Astrocyte (in vitro differentiated cells and primary cell): ENCODE results near the gene C17orf67. TPM values are rescaled to one million over a fixed set of nuclear protein-coding genes. Genes with fewer than 3 reads are reported as not detected.

ENCODE experiments used
- DNase-seq: peaks from one replicate; pipeline ENCODE4 v3.0.0-alpha.2; 2010; ENCODE audit warnings: low read depth
- FAIRE-seq: peaks from 2 replicates; lab custom pipeline; 2011; peaks lifted over from hg19 to GRCh38; lab: Jason Lieb, UNC
- H2AFZ ChIP-seq: 2 replicates; pipeline ENCODE4 v1.6.0; 2012; ENCODE audit warnings: low read depth, low read length, inconsistent platforms
- H3K27ac ChIP-seq: 2 replicates; pipeline ENCODE4 v1.5.1; 2011; ENCODE audit warnings: low read depth, low read length, inconsistent platforms
- H3K27me3 ChIP-seq: 2 replicates; pipeline ENCODE4 v1.6.0; 2011; ENCODE audit warnings: low read length, inconsistent platforms; ENCODE audit not compliant: insufficient read depth
- H3K36me3 ChIP-seq: 2 replicates; pipeline ENCODE4 v1.5.1; 2011; ENCODE audit warnings: low read length, inconsistent platforms; ENCODE audit not compliant: insufficient read depth
- H3K4me1 ChIP-seq: 2 replicates; pipeline ENCODE4 v1.5.1; 2011; ENCODE audit warnings: low read length, inconsistent platforms; ENCODE audit not compliant: insufficient read depth
- H3K4me2 ChIP-seq: 2 replicates; pipeline ENCODE4 v1.6.0; 2012; ENCODE audit warnings: low read length, inconsistent platforms
- H3K4me3 ChIP-seq: 2 replicates; pipeline ENCODE4 v1.5.1; 2011; ENCODE audit warnings: low read depth, mild to moderate bottlenecking, low read length, inconsistent platforms; ENCODE audit not compliant: insufficient read depth
- H3K79me2 ChIP-seq: 2 replicates; pipeline ENCODE4 v1.6.0; 2012; ENCODE audit warnings: mild to moderate bottlenecking, low read length, inconsistent platforms; ENCODE audit not compliant: insufficient read depth
- H3K9ac ChIP-seq: 2 replicates; pipeline ENCODE4 v1.6.0; 2012; ENCODE audit warnings: mild to moderate bottlenecking, low read length, inconsistent platforms
- H3K9me3 ChIP-seq: 2 replicates; pipeline ENCODE4 v1.5.1; 2012; ENCODE audit warnings: low read depth, mild to moderate bottlenecking, low read length, inconsistent platforms; ENCODE audit not compliant: insufficient read depth
- H4K20me1 ChIP-seq: 2 replicates; pipeline ENCODE4 v1.6.0; 2012; ENCODE audit warnings: low read length, inconsistent platforms; ENCODE audit not compliant: insufficient read depth
- H3K27ac Mint-ChIP-seq: one replicate; pipeline ENCODE4 v1.8.0; 2021; ENCODE audit warnings: mild to moderate bottlenecking, mixed read lengths; ENCODE audit not compliant: unreplicated experiment
- H3K27me3 Mint-ChIP-seq: one replicate; pipeline ENCODE4 v1.8.0; 2021; ENCODE audit warnings: low read depth, mixed read lengths; ENCODE audit not compliant: unreplicated experiment
- H3K36me3 Mint-ChIP-seq: one replicate; pipeline ENCODE4 v1.8.0; 2021; ENCODE audit warnings: low read depth, mixed read lengths; ENCODE audit not compliant: unreplicated experiment
- H3K4me1 Mint-ChIP-seq: one replicate; pipeline ENCODE4 v1.8.0; 2021; ENCODE audit warnings: low read depth, mixed read lengths; ENCODE audit not compliant: unreplicated experiment
- H3K4me3 Mint-ChIP-seq: one replicate; pipeline ENCODE4 v1.8.0; 2021; ENCODE audit warnings: mild to moderate bottlenecking, moderate library complexity, mixed read lengths; ENCODE audit not compliant: unreplicated experiment
- H3K9me3 Mint-ChIP-seq: one replicate; pipeline ENCODE4 v1.8.0; 2021; ENCODE audit warnings: mild to moderate bottlenecking, mixed read lengths; ENCODE audit not compliant: unreplicated experiment
- EZH2 ChIP-seq: IDR thresholded peaks from 2 replicates; pipeline ENCODE4 v1.6.1; 2012; ENCODE audit warnings: mild to moderate bottlenecking, low read length, inconsistent platforms; ENCODE audit not compliant: insufficient read depth
- total RNA-seq: library from RNA; stranded (reverse); gene quantifications from 2 replicates; pipeline ENCODE4 v1.2.1, GENCODE V29; 2021
- TF ChIP-seq, protein P1 (sequence below): IDR thresholded peaks from 2 replicates; pipeline ENCODE4 v1.5.1; 2011; ENCODE audit warnings: low read depth, mild to moderate bottlenecking, inconsistent platforms, low read length, moderate library complexity; ENCODE audit not compliant: insufficient read depth

C17orf67 gene
- total RNA-seq, 1 donor from 2014 or later = 2.8 TPM

DNA sequence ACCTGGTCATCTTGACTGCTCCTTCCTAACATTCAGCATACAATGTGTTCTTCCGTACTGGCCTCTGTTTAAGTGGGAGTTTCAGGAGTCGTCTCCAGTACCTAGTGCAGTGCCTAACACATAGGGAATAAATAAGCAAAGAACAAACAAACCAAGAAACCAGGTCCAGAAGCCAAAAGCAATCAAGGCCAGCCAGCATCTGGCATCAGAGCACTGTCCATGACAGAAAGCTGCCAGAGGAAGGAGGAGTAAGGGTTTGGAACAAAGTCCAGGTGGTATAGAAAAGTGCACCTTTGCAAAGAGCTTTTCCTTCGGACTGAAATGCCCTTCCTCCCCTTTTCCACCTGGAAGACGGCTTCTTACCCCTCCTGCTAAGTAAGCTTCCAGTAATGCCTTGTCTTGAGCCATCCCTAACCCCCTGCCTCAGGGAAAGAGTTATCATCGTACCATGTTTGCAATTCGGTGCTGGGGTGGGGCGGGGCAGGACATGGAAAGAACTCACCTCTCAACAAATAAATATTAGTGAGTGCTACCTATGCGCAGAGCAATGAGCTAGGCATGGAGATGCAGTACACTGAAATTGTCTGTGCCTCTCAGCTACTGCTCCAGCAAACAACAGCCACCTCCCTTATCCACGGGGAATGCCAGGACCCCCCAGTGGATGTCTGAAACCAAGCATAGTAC, 47.6 kb downstream of the C17orf67 start:
- H4K20me1 ChIP-seq = no peaks in the 10 kb centered on the region
- Mint-ChIP-seq H3K4me1 (peaks cover 22% of the 10 kb centered on the region), H3K27ac (peak overlapping the region; percentile 74), H3K9me3 (peaks cover 3% of the 10 kb centered on the region), H3K4me3 (no peak overlapping the region), H3K27me3 (peaks cover 1% of the 10 kb centered on the region), H3K36me3 (no peaks in the 10 kb centered on the region)
- no peaks in the 10 kb centered on the region for H3K9me3 ChIP-seq
- no peak overlapping the region for H3K27ac ChIP-seq
- no peak overlapping the region for H3K9ac ChIP-seq
- DNase-seq (no peak), FAIRE-seq (no peak)
- no peaks in the 10 kb centered on the region for H3K36me3 ChIP-seq
- H2AFZ ChIP-seq = no peak overlapping the region
- peaks cover 22% of the 10 kb centered on the region for H3K27me3 ChIP-seq
- peak overlapping the region; percentile 44 for H3K4me2 ChIP-seq
- no peak overlapping the region for H3K4me3 ChIP-seq
- H3K4me1 ChIP-seq = peaks cover 23% of the 10 kb centered on the region
- no peak for TF ChIP-seq EZH2
- TF ChIP-seq, protein P1, sequence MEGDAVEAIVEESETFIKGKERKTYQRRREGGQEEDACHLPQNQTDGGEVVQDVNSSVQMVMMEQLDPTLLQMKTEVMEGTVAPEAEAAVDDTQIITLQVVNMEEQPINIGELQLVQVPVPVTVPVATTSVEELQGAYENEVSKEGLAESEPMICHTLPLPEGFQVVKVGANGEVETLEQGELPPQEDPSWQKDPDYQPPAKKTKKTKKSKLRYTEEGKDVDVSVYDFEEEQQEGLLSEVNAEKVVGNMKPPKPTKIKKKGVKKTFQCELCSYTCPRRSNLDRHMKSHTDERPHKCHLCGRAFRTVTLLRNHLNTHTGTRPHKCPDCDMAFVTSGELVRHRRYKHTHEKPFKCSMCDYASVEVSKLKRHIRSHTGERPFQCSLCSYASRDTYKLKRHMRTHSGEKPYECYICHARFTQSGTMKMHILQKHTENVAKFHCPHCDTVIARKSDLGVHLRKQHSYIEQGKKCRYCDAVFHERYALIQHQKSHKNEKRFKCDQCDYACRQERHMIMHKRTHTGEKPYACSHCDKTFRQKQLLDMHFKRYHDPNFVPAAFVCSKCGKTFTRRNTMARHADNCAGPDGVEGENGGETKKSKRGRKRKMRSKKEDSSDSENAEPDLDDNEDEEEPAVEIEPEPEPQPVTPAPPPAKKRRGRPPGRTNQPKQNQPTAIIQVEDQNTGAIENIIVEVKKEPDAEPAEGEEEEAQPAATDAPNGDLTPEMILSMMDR = no peak
- no peaks in the 10 kb centered on the region for H3K79me2 ChIP-seq

DNA sequence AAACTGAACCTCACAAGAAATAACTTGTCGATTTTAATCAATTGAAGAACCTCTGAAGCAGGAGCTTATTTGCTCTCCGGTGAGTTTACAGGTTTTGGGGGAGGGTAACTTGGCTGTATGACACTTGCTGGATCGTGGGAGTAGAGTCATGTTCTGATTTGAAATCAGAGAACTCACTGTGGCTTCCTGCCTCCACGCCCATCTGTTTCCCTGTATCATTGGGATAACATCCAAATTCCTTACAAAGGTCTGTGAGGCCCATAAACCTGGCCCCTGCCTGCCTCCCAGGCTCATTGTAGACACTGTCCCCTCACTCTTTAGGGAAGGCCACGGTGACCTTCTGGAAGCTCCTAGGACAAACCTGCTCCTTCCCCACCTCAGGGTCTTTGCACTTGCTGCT, 48.3 kb downstream of the C17orf67 start:
- no peaks in the 10 kb centered on the region for H3K9me3 ChIP-seq
- no peak overlapping the region for H3K27ac ChIP-seq
- peaks cover 3% of the 10 kb centered on the region for H3K9me3 Mint-ChIP-seq
- no peaks in the 10 kb centered on the region for H4K20me1 ChIP-seq
- no peak overlapping the region for H2AFZ ChIP-seq
- no peaks in the 10 kb centered on the region for H3K79me2 ChIP-seq
- no peaks in the 10 kb centered on the region for H3K36me3 Mint-ChIP-seq
- H3K4me1 Mint-ChIP-seq = peaks cover 22% of the 10 kb centered on the region
- peak; percentile 45 for DNase-seq
- FAIRE-seq = no peak
- H3K9ac ChIP-seq = no peak overlapping the region
- TF ChIP-seq, protein P1 = no peak
- TF ChIP-seq EZH2 = no peak
- no peak overlapping the region for H3K27ac Mint-ChIP-seq
- H3K4me3 ChIP-seq = no peak overlapping the region
- peaks cover 20% of the 10 kb centered on the region for H3K27me3 ChIP-seq
- H3K4me3 Mint-ChIP-seq = no peak overlapping the region
- no peaks in the 10 kb centered on the region for H3K36me3 ChIP-seq
- no peak overlapping the region for H3K4me2 ChIP-seq
- H3K27me3 Mint-ChIP-seq = peaks cover 1% of the 10 kb centered on the region
- H3K4me1 ChIP-seq = peaks cover 26% of the 10 kb centered on the region

DNA sequence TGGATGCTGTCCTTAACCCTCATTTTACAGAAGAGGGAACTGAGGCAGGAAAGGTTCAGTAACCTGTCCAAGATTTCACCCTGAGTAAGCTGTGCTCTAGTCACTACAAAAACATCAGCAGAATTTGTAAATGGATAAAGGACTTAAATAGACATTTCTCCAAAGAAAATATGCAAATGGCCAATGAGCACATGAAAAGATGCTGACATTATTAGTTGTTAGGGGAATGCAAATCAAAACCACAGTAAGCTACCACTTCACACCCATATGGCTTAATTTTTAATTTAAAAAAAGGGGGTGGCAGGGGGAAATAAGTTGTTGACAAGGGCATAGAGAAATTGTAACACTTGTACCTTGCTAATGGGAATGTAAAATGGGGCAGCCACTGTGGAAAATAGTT, 51.4 kb downstream of the C17orf67 start:
- H3K79me2 ChIP-seq = no peaks in the 10 kb centered on the region
- H3K27me3 ChIP-seq = peaks cover 20% of the 10 kb centered on the region
- no peak for FAIRE-seq
- H3K4me1 Mint-ChIP-seq = peaks cover 30% of the 10 kb centered on the region
- DNase-seq = no peak
- no peak overlapping the region for H3K27ac ChIP-seq
- TF ChIP-seq EZH2 = no peak
- TF ChIP-seq, protein P1 = no peak
- H3K4me3 ChIP-seq = no peak overlapping the region
- no peaks in the 10 kb centered on the region for H3K36me3 Mint-ChIP-seq
- no peak overlapping the region for H3K27ac Mint-ChIP-seq
- H3K36me3 ChIP-seq = no peaks in the 10 kb centered on the region
- H3K9ac ChIP-seq = no peak overlapping the region
- H3K9me3 ChIP-seq = no peaks in the 10 kb centered on the region
- no peaks in the 10 kb centered on the region for H4K20me1 ChIP-seq
- H3K27me3 Mint-ChIP-seq = peaks cover under 1% of the 10 kb centered on the region
- no peak overlapping the region for H3K4me2 ChIP-seq
- H3K9me3 Mint-ChIP-seq = peaks cover 3% of the 10 kb centered on the region
- peaks cover 28% of the 10 kb centered on the region for H3K4me1 ChIP-seq
- H2AFZ ChIP-seq = no peak overlapping the region
- H3K4me3 Mint-ChIP-seq = no peak overlapping the region
